ENCODE measurements around the gene KIT. TPM values are rescaled to one million over a fixed set of nuclear protein-coding genes. Genes with fewer than 3 reads are reported as not detected.

The KIT gene
- 10 to 100 TPM; 25.7 to 74.4 TPM for total RNA-seq
- 1 to 10 TPM; 3.9 to 4.9 TPM for polyA plus RNA-seq
- long read RNA-seq, donor 1, full-length matches to known transcripts, result 12 of 42 reads
- long read RNA-seq, donor 1, partial matches to known transcripts, result 30 of 42 reads
- long read RNA-seq, donor 1, other reads (novel, unspliced or antisense), result 0 of 42 reads
- long read RNA-seq, donor 2, transcript KIT-204 (2 exons, 538 nt), result major isoform, 13 of 20 reads
- long read RNA-seq, donor 2, partial matches to known transcripts, result 7 of 20 reads
- long read RNA-seq, donor 2, other reads (novel, unspliced or antisense), result 0 of 20 reads
- long read RNA-seq, donor 3, partial matches to known transcripts, result 0 of 2 reads
- long read RNA-seq, donor 3, other reads (novel, unspliced or antisense), result 0 of 2 reads
- long read RNA-seq, donor 4, full-length matches to known transcripts, result 4 of 4 reads
- long read RNA-seq, donor 4, partial matches to known transcripts, result 0 of 4 reads
- long read RNA-seq, donor 4, other reads (novel, unspliced or antisense), result 0 of 4 reads
- long read RNA-seq, donor 5, full-length matches to known transcripts, result 13 of 33 reads
- long read RNA-seq, donor 5, partial matches to known transcripts, result 20 of 33 reads
- long read RNA-seq, donor 5, other reads (novel, unspliced or antisense), result 0 of 33 reads

- Histone ChIP-seq H3K9ac (ENCODE audit: insufficient read depth in 1 of 2, low read length in 2 of 2) (peak within 1 kb of the TSS in 1 of 2 donors; percentile 8), H3K36me3 (ENCODE audit: control insufficient read depth in 4 of 4, insufficient read depth in 4 of 4, low read length in 4 of 4) (no peaks in the 10 kb centered on the region), H3K27ac (ENCODE audit: low read depth in 1 of 2, low read length in 1 of 2) (peak within 1 kb of the TSS in 1 of 2 donors; percentile 68), H3K4me1 (ENCODE audit: control insufficient read depth in 5 of 5, insufficient read depth in 5 of 5, low read length in 5 of 5) (peaks cover 0 to 20% (median 6%) of the 10 kb centered on the region in 5 donors), H3K27me3 (ENCODE audit: control insufficient read depth in 3 of 3, insufficient read depth in 3 of 3, low read length in 2 of 3) (peaks cover 4 to 32% (median 24%) of the 10 kb centered on the region in 3 donors), H3K9me3 (ENCODE audit: control insufficient read depth in 4 of 4, insufficient read depth in 3 of 4, low read length in 3 of 4) (peaks cover 0 to 2% (median 0%) of the 10 kb centered on the region in 4 donors), H3K4me3 (peak within 1 kb of the TSS; percentile 47)
- 0% methylated on average over 53 to 72 of the region's 72 CpGs for WGBS, 2 donors
- peak; percentile 54 for ATAC-seq (ENCODE audit: insufficient read depth, low FRiP score)
- TF ChIP-seq CTCF (IDR thresholded peaks at IDR 0.05; ENCODE audit: control extremely low read depth, extremely low read depth), result no peak
- DNase-seq, result peak; percentile 75 to 83 (median 81)
These were observed at the start of gene KIT for GRCh38 chr4:54657551-54658251. KIT (plus strand) TSS chr4:54657957; CDS start chr4:54658015, 58 bp downstream.

GRCh38 chr4:54609310-54609709 is 48.4 kb upstream of the KIT start:
- Histone ChIP-seq H3K36me3 (ENCODE audit: control insufficient read depth in 4 of 4, insufficient read depth in 4 of 4, low read length in 4 of 4) (no peaks in the 10 kb centered on the region), H3K9ac (ENCODE audit: insufficient read depth in 1 of 2, low read length in 2 of 2) (no peak overlapping the region), H3K4me1 (ENCODE audit: control insufficient read depth in 5 of 5, insufficient read depth in 5 of 5, low read length in 5 of 5) (no peaks in the 10 kb centered on the region), H3K27ac (ENCODE audit: low read depth in 1 of 2, low read length in 1 of 2) (no peak overlapping the region), H3K4me3 (no peak overlapping the region), H3K9me3 (ENCODE audit: control insufficient read depth in 4 of 4, insufficient read depth in 3 of 4, low read length in 3 of 4) (no peaks in the 10 kb centered on the region), H3K27me3 (ENCODE audit: control insufficient read depth in 3 of 3, insufficient read depth in 3 of 3, low read length in 2 of 3) (no peaks in the 10 kb centered on the region)
- ATAC-seq (ENCODE audit: insufficient read depth, low FRiP score) (no peak), DNase-seq (no peak)
- 96 to 97% methylated on average over 1 of the region's 1 CpG for WGBS, 2 donors
- TF ChIP-seq CTCF (IDR thresholded peaks at IDR 0.05; ENCODE audit: control extremely low read depth, extremely low read depth), result no peak

- DNase-seq (no peak), ATAC-seq (ENCODE audit: insufficient read depth, low FRiP score) (no peak)
- no peaks in the 10 kb centered on the region for H3K27me3 ChIP-seq (ENCODE audit: control insufficient read depth in 3 of 3, insufficient read depth in 3 of 3, low read length in 2 of 3)
- H3K4me3 ChIP-seq, result no peak overlapping the region
- H3K27ac ChIP-seq (ENCODE audit: low read depth in 1 of 2, low read length in 1 of 2), result no peak overlapping the region
- WGBS, 2 donors, result 86% methylated on average over 4 of the region's 4 CpGs
- no peak overlapping the region for H3K9ac ChIP-seq (ENCODE audit: insufficient read depth in 1 of 2, low read length in 2 of 2)
- TF ChIP-seq CTCF (IDR thresholded peaks at IDR 0.05; ENCODE audit: control extremely low read depth, extremely low read depth), result no peak
- H3K4me1 ChIP-seq (ENCODE audit: control insufficient read depth in 5 of 5, insufficient read depth in 5 of 5, low read length in 5 of 5), result no peaks in the 10 kb centered on the region
- no peaks in the 10 kb centered on the region for H3K9me3 ChIP-seq (ENCODE audit: control insufficient read depth in 4 of 4, insufficient read depth in 3 of 4, low read length in 3 of 4)
- no peaks in the 10 kb centered on the region for H3K36me3 ChIP-seq (ENCODE audit: control insufficient read depth in 4 of 4, insufficient read depth in 4 of 4, low read length in 4 of 4)
These were observed 43.6 kb upstream of the KIT start for GRCh38 chr4:54614149-54614548.
